ENCODE measurements around the gene HTR2C.

GRCh38 chrX:114581528-114582263 is 2.2 kb upstream of the HTR2C start:
- no peak for TF ChIP-seq POLR2A (IDR thresholded peaks at IDR 0.05)
- TF ChIP-seq CTCF (IDR thresholded peaks at IDR 0.05) = no peak

Data from testis (tissue), 2 donors.